ENCODE results near the gene AFM. TPM values are rescaled to one million over a fixed set of nuclear protein-coding genes. Genes with fewer than 3 reads are reported as not detected.

Gene AFM
- total and polyA plus RNA-seq, 7 donors, result not detected

- intact Hi-C loops (cut with DNase I), result no loop called here
- H3K9me3 ChIP-seq, result no peaks in the 10 kb centered on the region
- DNase-seq, result no peak
- H3K4me1 ChIP-seq, result no peaks in the 10 kb centered on the region
- H3K36me3 ChIP-seq, result no peaks in the 10 kb centered on the region
- H3K27me3 ChIP-seq, result no peaks in the 10 kb centered on the region
- no peak overlapping the region for H3K27ac ChIP-seq
- H3K4me3 ChIP-seq, result no peak overlapping the region
- TF ChIP-seq CTCF (IDR thresholded peaks at IDR 0.05) (no peak), POLR2AphosphoS5 (IDR thresholded peaks at IDR 0.05) (no peak), POLR2A (IDR thresholded peaks at IDR 0.05) (no peak), EP300 (IDR thresholded peaks at IDR 0.05) (no peak)
Measured at GRCh38 chr4:73507541-73507940, 26.0 kb downstream of the AFM start.

- H3K4me1 ChIP-seq, result no peaks in the 10 kb centered on the region
- no peaks in the 10 kb centered on the region for H3K27me3 ChIP-seq
- H3K27ac ChIP-seq, result no peak overlapping the region
- TF ChIP-seq POLR2AphosphoS5 (IDR thresholded peaks at IDR 0.05) (no peak), POLR2A (IDR thresholded peaks at IDR 0.05) (no peak), CTCF (IDR thresholded peaks at IDR 0.05) (no peak), EP300 (IDR thresholded peaks at IDR 0.05) (no peak)
- no peaks in the 10 kb centered on the region for H3K9me3 ChIP-seq
- H3K36me3 ChIP-seq, result no peaks in the 10 kb centered on the region
- no peak for DNase-seq
- WGBS, 2 donors, result 40 to 73% methylated on average over 3 of the region's 3 CpGs
- intact Hi-C loops (cut with DNase I), result no loop called here
- H3K4me3 ChIP-seq, result no peak overlapping the region
Measured at GRCh38 chr4:73508651-73509050, 27.1 kb downstream of the AFM start.

GRCh38 chr4:73518340-73518739 is 36.8 kb downstream of the AFM start:
- Histone ChIP-seq H3K27ac (no peak overlapping the region), H3K4me3 (no peak overlapping the region), H3K9me3 (peaks cover 0 to 2% (median 0%) of the 10 kb centered on the region in 4 donors), H3K36me3 (no peaks in the 10 kb centered on the region), H3K27me3 (no peaks in the 10 kb centered on the region), H3K4me1 (no peaks in the 10 kb centered on the region)
- no peak for DNase-seq
- intact Hi-C loops (cut with DNase I), result no loop called here
- 85% methylated on average over 3 of the region's 3 CpGs for WGBS, 2 donors
- no peak for TF ChIP-seq POLR2A (IDR thresholded peaks at IDR 0.05)
- TF ChIP-seq POLR2AphosphoS5 (IDR thresholded peaks at IDR 0.05), result no peak
- TF ChIP-seq CTCF (IDR thresholded peaks at IDR 0.05), result no peak
- no peak for TF ChIP-seq EP300 (IDR thresholded peaks at IDR 0.05)

- H3K27ac ChIP-seq, result no peak overlapping the region
- no peak for TF ChIP-seq POLR2AphosphoS5 (IDR thresholded peaks at IDR 0.05)
- H3K27me3 ChIP-seq, result no peaks in the 10 kb centered on the region
- no peak for DNase-seq
- H3K4me3 ChIP-seq, result no peak overlapping the region
- H3K4me1 ChIP-seq, result no peaks in the 10 kb centered on the region
- H3K9me3 ChIP-seq, result peaks cover 0 to 2% (median 0%) of the 10 kb centered on the region in 4 donors
- WGBS, 2 donors, result 76 to 90% methylated on average over 4 of the region's 4 CpGs
- intact Hi-C loops (cut with DNase I), result no loop called here
- no peaks in the 10 kb centered on the region for H3K36me3 ChIP-seq
Measured at GRCh38 chr4:73520821-73521220, 39.3 kb downstream of the AFM start.

- Histone ChIP-seq H3K27me3 (no peaks in the 10 kb centered on the region), H3K36me3 (no peaks in the 10 kb centered on the region), H3K4me1 (no peaks in the 10 kb centered on the region), H3K4me3 (no peak overlapping the region), H3K27ac (no peak overlapping the region), H3K9me3 (no peaks in the 10 kb centered on the region)
- TF ChIP-seq CTCF (IDR thresholded peaks at IDR 0.05), result no peak
- TF ChIP-seq EP300 (IDR thresholded peaks at IDR 0.05), result no peak
- no peak for TF ChIP-seq POLR2A (IDR thresholded peaks at IDR 0.05)
- TF ChIP-seq POLR2AphosphoS5 (IDR thresholded peaks at IDR 0.05), result no peak
- intact Hi-C loops (cut with DNase I), result no loop called here
- no peak for DNase-seq
- 90 to 92% methylated on average over 2 of the region's 2 CpGs for WGBS, 2 donors
Measured at GRCh38 chr4:73523126-73523525, 41.6 kb downstream of the AFM start.

All from sigmoid colon (tissue), 7 donors.